Right cardiac atrium (tissue), 5 donors: ENCODE results near the gene XAGE1A. TPM values are rescaled to one million over a fixed set of nuclear protein-coding genes. Genes with fewer than 3 reads are reported as not detected.
"Not testable (repeated sequence)": the region's sequence is repeated elsewhere in the genome, so short reads cannot be mapped to it uniquely, and the experiment has no call there.

ENCODE experiments used
- ATAC-seq, 2 donors: fragments of 200-7000 bp; cut with Tn5 transposase; one replicate each; pipeline versions ENCODE4 v1.8.0 to v1.9.1; 2020; ENCODE audit warnings: moderate library complexity in 2 of 2, mild to moderate bottlenecking in 1 of 2
- DNase-seq, 3 donors: peaks; one replicate each; pipeline ENCODE4 v3.0.0-alpha.2; 2020
- H3K27ac ChIP-seq: one replicate; pipeline ENCODE4 v1.5.1; 2013; ENCODE audit warnings: mild to moderate bottlenecking, low read length, control low read depth, moderate library complexity
- H3K27me3 ChIP-seq: one replicate; pipeline ENCODE4 v1.6.1; 2013; ENCODE audit not compliant: control insufficient read depth, insufficient read depth
- H3K4me1 ChIP-seq: one replicate; pipeline ENCODE4 v1.6.1; 2013; ENCODE audit warnings: low read length; ENCODE audit not compliant: control insufficient read depth, insufficient read depth
- H3K4me3 ChIP-seq: one replicate; pipeline ENCODE4 v1.5.1; 2013; ENCODE audit warnings: low read length, control low read depth
- H3K9me3 ChIP-seq: one replicate; pipeline ENCODE4 v1.6.1; 2013; ENCODE audit warnings: low read length; ENCODE audit not compliant: control insufficient read depth
- WGBS: extraction: QIAGEN DNeasy Blood & Tissue Kit; methylation state at CpG from one replicate; pipeline ENCODE4 v1.1.7; 2013; 5-methylcytosine and 5-hydroxymethylcytosine counted together
- intact Hi-C, 4 donors: fragments of 100-400 bp; cut with DNase I; formaldehyde crosslinking; loops; one replicate each; pipeline versions ENCODE4 v1.11.0 to v1.14.0; 2022 to 2023
- long read RNA-seq, 4 donors: library from polyadenylated mRNA; unstranded; transcript quantifications; one replicate each; pipeline ENCODE4 v2.0.0, GENCODE V29; 2020 to 2021
- polyA plus RNA-seq: library from polyadenylated mRNA; stranded (reverse); fragments of 200-250 nt; gene quantifications from one replicate; pipeline ENCODE4 v1.2.3, GENCODE V29; 2013
- total RNA-seq, 4 donors: library from RNA; stranded (reverse); fragmentation: NEBNext Ultra II Directional; extraction: Animal tissue kit (Norgen Biotek cat#: 25700); gene quantifications; one replicate each; pipeline ENCODE4 v1.2.1, GENCODE V29; 2021
- donor health status: healthy with polysubstance abuse.
- donor health status: DM: no; HTN: yes; CAD: no.
- donor health status: DM: no; HTN: no; CAD: no.
- donor health status: DM: no; HTN: yes; CAD: no; lungs with severe emphysema.
- donor health status: DM: yes; HTN: yes; CAD: no.

The XAGE1A gene
- total RNA-seq (not detected), polyA plus RNA-seq (not detected)
- long read RNA-seq, donor 1, result 0 reads
- long read RNA-seq, donor 2, result 0 reads
- long read RNA-seq, donor 3, result 0 reads
- long read RNA-seq, donor 4, result 0 reads

DNA sequence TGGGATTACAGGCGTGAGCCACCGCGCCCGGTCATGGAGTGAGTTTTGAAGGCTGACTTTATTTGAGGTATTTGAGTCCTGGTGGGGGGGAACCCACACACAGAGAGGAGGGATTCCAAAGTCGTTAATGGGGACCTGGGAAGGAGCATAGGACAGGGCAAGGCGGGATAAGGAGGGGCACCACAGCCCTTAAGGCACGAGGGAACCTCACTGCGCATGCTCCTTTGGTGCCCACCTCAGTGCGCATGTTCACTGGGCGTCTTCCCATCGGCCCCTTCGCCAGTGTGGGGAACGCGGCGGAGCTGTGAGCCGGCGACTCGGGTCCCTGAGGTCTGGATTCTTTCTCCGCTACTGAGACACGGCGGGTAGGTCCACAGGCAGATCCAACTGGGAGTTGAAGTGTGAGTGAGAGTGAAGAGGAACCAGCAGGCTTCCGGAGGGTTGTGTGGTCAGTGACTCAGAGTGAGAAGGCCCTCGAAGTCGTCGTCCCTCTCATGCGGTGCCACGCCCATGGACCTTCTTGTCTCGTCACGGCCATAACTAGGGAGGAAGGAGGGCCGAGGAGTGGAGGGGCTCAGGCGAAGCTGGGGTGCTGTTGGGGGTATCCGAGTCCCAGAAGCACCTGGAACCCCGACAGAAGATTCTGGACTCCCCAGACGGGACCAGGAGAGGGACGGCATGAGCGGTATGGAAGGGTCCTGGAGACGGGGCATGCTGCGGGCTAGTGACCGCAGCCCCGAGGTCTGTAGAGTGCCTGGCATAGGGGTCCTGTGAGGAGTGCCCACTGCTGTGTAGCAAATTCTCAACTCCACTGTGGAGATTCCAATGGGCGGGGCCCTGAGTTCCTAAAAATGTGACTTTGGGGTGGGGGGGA, at the start of gene XAGE1A:
TSS of gene XAGE1A (plus strand) at position 264 of the 874 bp plus-strand sequence. CDS start 1,554 bp downstream, outside the sequence.
- H3K4me1 ChIP-seq, H3K4me3 ChIP-seq, H3K9me3 ChIP-seq, DNase-seq, ATAC-seq, H3K27ac ChIP-seq, intact Hi-C loops, H3K27me3 ChIP-seq: not testable (repeated sequence)
- WGBS, result no CpG with 5 or more reads among the region's 41 CpGs

DNA sequence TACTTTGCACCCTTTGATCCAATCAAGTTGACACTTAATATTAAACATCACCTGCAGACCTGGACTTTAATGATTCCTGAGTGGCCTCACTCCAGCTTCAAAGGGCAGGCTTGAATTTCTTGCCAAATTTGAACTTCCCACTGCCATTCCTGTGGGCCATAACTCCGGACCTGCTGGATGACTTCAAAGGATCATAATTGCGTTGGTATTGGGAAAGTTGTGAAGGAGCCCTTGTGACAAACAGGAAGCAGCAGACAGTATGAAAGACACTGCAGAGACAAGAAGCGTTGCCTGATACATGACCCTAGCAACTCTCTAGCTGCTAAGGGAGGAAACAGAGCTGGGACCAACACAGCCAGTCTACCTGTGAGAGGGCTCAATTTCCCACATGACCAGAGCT, 43.6 kb upstream of the XAGE1A start:
- H3K9me3 ChIP-seq, H3K4me3 ChIP-seq, H3K27ac ChIP-seq, DNase-seq, H3K4me1 ChIP-seq, ATAC-seq, H3K27me3 ChIP-seq, intact Hi-C loops: not testable (repeated sequence)
- WGBS, result 59% methylated on average over 3 of the region's 3 CpGs

GRCh38 chrX:52471301-52471700, 24.3 kb upstream of the XAGE1A start:
- H3K27me3 ChIP-seq, intact Hi-C loops, H3K9me3 ChIP-seq, ATAC-seq, DNase-seq, H3K4me1 ChIP-seq, H3K4me3 ChIP-seq, H3K27ac ChIP-seq: not testable (repeated sequence)
- WGBS, result 28% methylated on average over 1 of the region's 1 CpG

GRCh38 chrX:52496419-52496772, 788 bp downstream of the XAGE1A start:
- H3K4me1 ChIP-seq, H3K9me3 ChIP-seq, ATAC-seq, H3K27me3 ChIP-seq, intact Hi-C loops, DNase-seq, H3K27ac ChIP-seq, H3K4me3 ChIP-seq: not testable (repeated sequence)
- whole genome bisulfite sequencing, result no CpG with 5 or more reads among the region's 5 CpGs

DNA sequence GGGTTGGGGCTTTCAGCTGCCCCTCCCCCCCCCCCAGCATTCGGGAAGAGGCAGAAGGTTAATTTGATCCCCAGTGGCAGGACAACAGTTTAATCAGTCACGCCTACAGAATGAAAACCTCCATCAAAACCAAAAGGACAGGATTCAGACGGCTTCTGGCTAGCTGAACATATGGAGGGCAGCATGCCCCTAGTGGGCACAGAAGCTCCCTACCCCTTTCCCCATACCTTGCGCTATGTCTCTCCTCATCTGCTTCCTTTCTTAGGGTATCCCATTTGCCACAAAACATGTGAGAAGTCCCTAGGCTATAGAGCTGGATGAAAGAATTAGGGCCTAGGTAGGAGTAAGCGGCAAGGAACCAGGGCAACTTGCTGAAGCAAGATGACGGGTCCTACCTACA, 5.8 kb downstream of the XAGE1A start:
- WGBS, result no CpG with 5 or more reads among the region's 6 CpGs
- H3K4me1 ChIP-seq, H3K27me3 ChIP-seq, ATAC-seq, intact Hi-C loops, H3K9me3 ChIP-seq, H3K4me3 ChIP-seq, H3K27ac ChIP-seq, DNase-seq: not testable (repeated sequence)

- WGBS, result 84% methylated on average over 4 of the region's 4 CpGs
- ATAC-seq, result no peak
- H3K4me1 ChIP-seq, result no peaks in the 10 kb centered on the region
- no peaks in the 10 kb centered on the region for H3K9me3 ChIP-seq
- H3K4me3 ChIP-seq, result no peak overlapping the region
- H3K27me3 ChIP-seq, result no peaks in the 10 kb centered on the region
- no peak for DNase-seq
- H3K27ac ChIP-seq, result no peak overlapping the region
- intact Hi-C loops, result no loop called here
Measured at GRCh38 chrX:52504551-52504950, 8.9 kb downstream of the XAGE1A start.

- DNase-seq, result no peak
- WGBS, result 78% methylated on average over 3 of the region's 3 CpGs
- H3K27ac ChIP-seq, result no peak overlapping the region
- ATAC-seq, result no peak
- intact Hi-C loops, result no loop called here
- H3K4me3 ChIP-seq, result no peak overlapping the region
- H3K9me3 ChIP-seq, result no peaks in the 10 kb centered on the region
- no peaks in the 10 kb centered on the region for H3K4me1 ChIP-seq
- no peaks in the 10 kb centered on the region for H3K27me3 ChIP-seq
Measured at GRCh38 chrX:52507331-52507730, 11.7 kb downstream of the XAGE1A start.

GRCh38 chrX:52509916-52510315, 14.3 kb downstream of the XAGE1A start:
- 63% methylated on average over 6 of the region's 6 CpGs for WGBS
- ATAC-seq, result no peak
- no peak overlapping the region for H3K27ac ChIP-seq
- H3K27me3 ChIP-seq, result no peaks in the 10 kb centered on the region
- no peaks in the 10 kb centered on the region for H3K9me3 ChIP-seq
- DNase-seq, result no peak
- intact Hi-C loops, result no loop called here
- H3K4me1 ChIP-seq, result no peaks in the 10 kb centered on the region
- H3K4me3 ChIP-seq, result no peak overlapping the region

DNA sequence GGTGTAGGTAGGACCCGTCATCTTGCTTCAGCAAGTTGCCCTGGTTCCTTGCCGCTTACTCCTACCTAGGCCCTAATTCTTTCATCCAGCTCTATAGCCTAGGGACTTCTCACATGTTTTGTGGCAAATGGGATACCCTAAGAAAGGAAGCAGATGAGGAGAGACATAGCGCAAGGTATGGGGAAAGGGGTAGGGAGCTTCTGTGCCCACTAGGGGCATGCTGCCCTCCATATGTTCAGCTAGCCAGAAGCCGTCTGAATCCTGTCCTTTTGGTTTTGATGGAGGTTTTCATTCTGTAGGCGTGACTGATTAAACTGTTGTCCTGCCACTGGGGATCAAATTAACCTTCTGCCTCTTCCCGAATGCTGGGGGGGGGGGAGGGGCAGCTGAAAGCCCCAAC, 15.5 kb downstream of the XAGE1A start:
- H3K4me1 ChIP-seq, H3K4me3 ChIP-seq, H3K9me3 ChIP-seq, ATAC-seq, H3K27me3 ChIP-seq, H3K27ac ChIP-seq, intact Hi-C loops, DNase-seq: not testable (repeated sequence)
- no CpG with 5 or more reads among the region's 6 CpGs for WGBS

- DNase-seq, intact Hi-C loops, H3K27ac ChIP-seq, H3K27me3 ChIP-seq, ATAC-seq, H3K4me3 ChIP-seq, H3K4me1 ChIP-seq, H3K9me3 ChIP-seq: not testable (repeated sequence)
- no CpG with 5 or more reads among the region's 27 CpGs for WGBS
Measured at GRCh38 chrX:52516110-52516986, 20.7 kb downstream of the XAGE1A start.

- ATAC-seq, result not testable (repeated sequence)
Measured at GRCh38 chrX:52516987-52517325, 21.3 kb downstream of the XAGE1A start, which contains the start of gene XAGE1B. Gene XAGE1B (minus strand): TSS chrX:52517063. CDS start chrX:52515527, 1,536 bp downstream.

More at GRCh38 chrX:52516987-52517325, 21.3 kb downstream of the XAGE1A start, which contains the start of gene XAGE1B:
- intact Hi-C loops, DNase-seq, H3K27me3 ChIP-seq, H3K4me1 ChIP-seq, H3K4me3 ChIP-seq, H3K27ac ChIP-seq, H3K9me3 ChIP-seq: not testable (repeated sequence)
- no CpG with 5 or more reads among the region's 18 CpGs for WGBS
